SK-MEL-5 (cell line): Measurements from ENCODE around the gene ZFYVE9. TPM values are rescaled to one million over a fixed set of nuclear protein-coding genes. Genes with fewer than 3 reads are reported as not detected.

Experiments used
- DNase-seq: peaks from one replicate; pipeline ENCODE4 v3.0.0-alpha.2; 2016; ENCODE audit warnings: low read depth, low spot score
- in situ Hi-C: cut with HindIII; loops from 2 replicates; pipeline ENCODE4 v1.10.0; 2016; ENCODE audit warnings: low sequenced_read_pairs, high pct_unique_total_duplicates, low pct_unique_long_range_greater_than_20kb
- total RNA-seq: library from RNA; depleted of rRNA; stranded (reverse); fragments of >200 nt; shearing (Covaris generic); gene quantifications from 2 replicates; pipeline ENCODE4 v1.2.3, GENCODE V29; 2014

The ZFYVE9 gene
- total RNA-seq, 1 experiment from 2014 or later: 13.3 TPM

DNA sequence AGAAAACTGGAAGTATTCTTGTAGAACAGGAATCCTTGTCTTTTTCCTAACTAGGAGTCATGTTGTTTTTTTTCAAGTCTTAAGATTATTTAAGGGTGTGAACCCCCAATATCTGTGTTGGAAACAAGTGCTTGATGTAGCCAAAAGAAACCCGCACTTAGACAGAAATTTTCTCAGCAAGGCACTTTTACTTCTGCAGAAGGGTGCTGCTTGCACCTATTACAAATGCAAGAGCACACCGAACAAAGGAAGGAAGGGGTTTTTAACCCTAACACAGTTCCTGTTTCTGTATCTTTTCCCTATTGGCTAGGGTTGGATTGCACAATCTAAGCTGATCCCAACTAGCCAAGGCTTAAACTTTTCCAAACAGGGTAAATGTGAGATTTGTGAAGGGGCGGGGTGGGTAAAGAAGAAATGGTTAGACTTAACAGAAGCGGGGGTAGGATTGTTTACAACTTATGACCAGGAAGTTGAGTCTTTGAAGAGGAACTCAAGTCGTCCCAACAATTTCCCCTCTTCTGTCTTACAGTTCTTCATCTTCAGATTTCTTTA lies 75.1 kb downstream of the ZFYVE9 start:
- DNase-seq: no peak
- in situ Hi-C loops: no loop called here

- no peak for DNase-seq
- in situ Hi-C loops: no loop called here
Observed at GRCh38 chr1:52225174-52225573, 83.3 kb downstream of the ZFYVE9 start.

DNA sequence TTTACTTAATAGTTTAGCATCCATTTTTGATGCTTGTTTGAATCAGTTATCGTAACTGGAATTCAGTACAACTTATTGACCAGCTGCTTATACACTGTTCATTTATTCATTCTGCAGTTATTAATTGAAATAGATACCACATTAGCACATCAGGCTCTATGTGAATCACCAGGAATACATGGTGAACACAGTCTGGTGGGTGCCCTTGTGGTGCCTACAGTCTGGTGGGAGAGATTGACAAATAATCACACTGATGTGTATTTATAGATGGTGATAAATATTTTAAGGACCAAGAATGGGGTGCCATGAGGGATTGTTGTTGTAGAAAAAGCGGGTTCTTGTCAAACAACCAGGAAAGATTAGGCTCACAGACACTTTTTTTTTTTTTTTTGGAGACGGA lies 87.6 kb downstream of the ZFYVE9 start:
- in situ Hi-C loops: no loop called here
- DNase-seq: no peak

DNA sequence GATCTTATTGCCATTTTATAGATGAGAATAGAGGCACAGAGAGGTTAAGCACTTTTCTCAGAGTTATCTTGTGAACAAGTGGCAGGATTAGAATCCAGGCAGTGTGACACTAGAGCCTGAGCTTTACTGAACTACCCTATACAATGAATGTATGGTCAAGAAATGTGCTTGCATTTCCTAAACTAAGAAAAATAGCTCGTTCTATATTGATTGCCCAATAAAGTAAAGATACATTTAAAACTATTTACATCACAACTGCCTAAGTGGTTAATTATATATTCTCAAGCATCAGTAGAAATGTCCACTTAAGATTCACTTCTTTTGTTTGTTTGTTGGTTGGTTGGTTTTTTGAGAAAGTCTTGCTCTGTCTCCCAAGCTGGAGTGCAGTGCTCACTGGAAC lies 91.6 kb downstream of the ZFYVE9 start:
- DNase-seq: no peak
- in situ Hi-C loops: no loop called here

GRCh38 chr1:52234014-52234413 lies 92.1 kb downstream of the ZFYVE9 start:
- in situ Hi-C loops: no loop called here
- DNase-seq: no peak

- no peak for DNase-seq
- in situ Hi-C loops: no loop called here
Observed at GRCh38 chr1:52234708-52235107, 92.8 kb downstream of the ZFYVE9 start.

- in situ Hi-C loops: no loop called here
- no peak for DNase-seq
Observed at GRCh38 chr1:52235646-52236045, 93.8 kb downstream of the ZFYVE9 start.

DNA sequence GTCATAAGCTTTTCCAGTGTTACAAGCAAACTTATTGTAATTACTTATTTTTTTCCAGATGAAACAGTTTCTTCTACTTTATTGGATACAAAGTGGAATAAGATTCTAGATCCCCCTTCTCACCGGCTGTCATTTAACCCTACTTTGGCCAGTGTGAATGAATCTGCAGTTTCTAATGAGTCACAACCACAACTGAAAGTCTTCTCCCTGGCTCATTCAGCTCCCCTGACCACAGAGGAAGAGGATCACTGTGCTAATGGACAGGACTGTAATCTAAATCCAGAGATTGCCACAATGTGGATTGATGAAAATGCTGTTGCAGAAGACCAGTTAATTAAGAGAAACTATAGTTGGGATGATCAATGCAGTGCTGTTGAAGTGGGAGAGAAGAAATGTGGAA lies 95.5 kb downstream of the ZFYVE9 start:
- in situ Hi-C loops: no loop called here
- peak; percentile 2 for DNase-seq

DNA sequence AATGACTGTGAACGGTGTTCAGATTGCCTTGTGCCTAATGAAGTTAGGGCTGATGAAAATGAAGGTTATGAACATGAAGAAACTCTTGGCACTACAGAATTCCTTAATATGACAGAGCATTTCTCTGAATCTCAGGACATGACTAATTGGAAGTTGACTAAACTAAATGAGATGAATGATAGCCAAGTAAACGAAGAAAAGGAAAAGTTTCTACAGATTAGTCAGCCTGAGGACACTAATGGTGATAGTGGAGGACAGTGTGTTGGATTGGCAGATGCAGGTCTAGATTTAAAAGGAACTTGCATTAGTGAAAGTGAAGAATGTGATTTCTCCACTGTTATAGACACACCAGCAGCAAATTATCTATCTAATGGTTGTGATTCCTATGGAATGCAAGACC lies 96.6 kb downstream of the ZFYVE9 start:
- in situ Hi-C loops: no loop called here
- DNase-seq: no peak

- in situ Hi-C loops: no loop called here
- DNase-seq: no peak
Observed at GRCh38 chr1:52238887-52239707, 97.2 kb downstream of the ZFYVE9 start.

DNA sequence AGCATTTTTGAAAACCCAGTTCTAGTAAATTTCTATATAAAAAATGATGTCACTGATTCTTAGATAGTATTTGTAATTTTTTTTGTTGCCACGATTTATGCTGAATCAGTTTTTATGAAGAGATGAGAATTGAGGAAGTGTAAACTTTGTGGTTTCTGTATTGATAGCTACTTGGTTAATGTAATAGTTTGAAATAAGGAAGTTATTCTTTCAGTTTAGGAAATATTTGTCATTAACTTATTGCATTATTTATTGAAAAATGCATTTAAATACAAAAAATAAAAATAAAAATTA lies 97.8 kb downstream of the ZFYVE9 start:
- in situ Hi-C loops: no loop called here

GRCh38 chr1:52240592-52241210 lies 98.8 kb downstream of the ZFYVE9 start:
- in situ Hi-C loops: no loop called here
- no peak for DNase-seq

More for the DNA sequence above, 97.8 kb downstream of the ZFYVE9 start:
- no peak for DNase-seq

DNA sequence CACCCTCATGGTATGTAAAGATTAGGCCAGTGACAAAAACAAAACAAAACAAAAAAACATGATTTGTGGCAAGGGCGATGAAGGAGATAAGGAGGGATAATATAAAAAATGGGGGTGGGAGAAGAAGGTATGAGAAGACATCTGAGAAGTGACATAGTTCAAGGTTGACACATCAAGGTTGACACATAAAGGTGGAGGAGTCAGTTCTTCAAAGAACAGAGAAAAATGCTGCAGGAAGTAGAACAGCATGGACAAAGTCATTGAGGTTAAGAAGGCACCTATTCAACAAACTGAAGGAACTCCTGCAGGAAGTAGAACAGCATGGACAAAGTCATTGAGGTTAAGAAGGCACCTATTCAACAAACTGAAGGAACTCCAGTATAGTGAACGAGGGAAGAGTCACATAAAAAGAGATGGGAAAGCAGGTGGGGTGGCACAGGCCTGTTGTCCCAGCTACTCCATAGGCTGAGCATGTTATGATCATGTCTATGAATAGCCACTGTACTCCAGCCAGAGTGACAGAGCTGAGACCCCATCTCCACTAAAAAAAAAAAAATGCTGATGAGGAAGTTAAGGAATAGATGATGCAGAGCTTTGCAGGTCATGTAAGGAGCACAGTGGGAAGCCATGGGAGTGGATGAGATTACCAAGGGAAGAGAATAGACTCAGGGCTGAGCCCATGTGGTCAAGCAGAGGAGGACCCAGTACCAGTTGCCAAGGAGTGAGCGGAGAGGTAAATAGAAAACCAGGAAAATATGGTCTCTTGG lies 101.5 kb downstream of the ZFYVE9 start:
- no peak for DNase-seq
- in situ Hi-C loops: no loop called here

DNA sequence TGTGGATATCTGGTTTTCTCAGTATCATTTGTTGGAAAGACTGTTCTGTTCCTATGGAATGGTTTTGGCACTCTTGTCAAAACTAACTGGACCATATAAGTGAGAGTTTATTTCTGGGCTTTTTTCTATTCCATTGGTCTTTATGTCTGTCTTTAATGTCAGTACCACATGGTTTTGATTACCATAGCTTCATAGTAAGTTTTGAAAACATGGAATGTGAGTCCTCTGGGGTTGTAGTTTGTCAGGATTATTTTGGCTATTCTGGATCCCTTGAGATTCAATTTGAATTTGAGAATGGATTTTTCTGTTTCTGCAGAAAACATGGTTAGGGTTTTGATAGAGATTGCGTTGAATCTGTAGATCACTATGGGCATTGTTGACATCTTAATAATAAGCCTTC lies 107.9 kb downstream of the ZFYVE9 start:
- DNase-seq: no peak
- in situ Hi-C loops: no loop called here

GRCh38 chr1:52253421-52253820 lies 111.5 kb downstream of the ZFYVE9 start:
- in situ Hi-C loops: no loop called here
- no peak for DNase-seq

DNA sequence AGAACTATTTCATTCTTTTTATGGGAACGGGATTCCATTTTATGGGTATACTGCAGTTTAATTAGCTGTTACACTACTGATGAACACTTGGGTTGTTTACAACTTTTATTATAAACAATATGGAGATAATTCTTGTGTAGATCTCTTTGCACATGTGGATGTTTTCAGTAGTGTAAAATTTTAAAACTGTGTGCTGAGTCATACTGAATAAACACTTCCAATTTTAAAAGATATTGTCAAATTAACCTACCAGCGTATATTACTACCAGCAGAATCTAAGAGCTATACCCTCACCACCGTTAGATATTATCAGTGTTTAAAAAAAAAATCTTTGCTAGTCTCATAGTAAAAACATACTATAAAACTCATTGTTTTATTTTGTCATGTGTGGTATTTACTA lies 118.0 kb downstream of the ZFYVE9 start:
- no peak for DNase-seq
- in situ Hi-C loops: no loop called here

GRCh38 chr1:52263153-52263910 lies 121.4 kb downstream of the ZFYVE9 start:
- DNase-seq: no peak
- in situ Hi-C loops: no loop called here
